Measurements from ENCODE around the gene MAP4.
A peak's percentile ranks its signal among the peaks of the same experiment; 100 is the strongest.
"Not testable (repeated sequence)": the region's sequence is repeated elsewhere in the genome, so short reads cannot be mapped to it uniquely, and the experiment has no call there.

MAP4 gene

GRCh38 chr3:47890126-47890827, 125.9 kb downstream of the MAP4 start:
- DNase-seq (ENCODE audit: low read depth, low spot score): no peak
- H3K4me3 ChIP-seq (ENCODE audit: insufficient read length, low read depth): no peak overlapping the region
- H3K9me3 ChIP-seq (ENCODE audit: insufficient read depth, low read length): peaks cover 8% of the 10 kb centered on the region; the same call in 1 of the 2 replicates
- no peaks in the 10 kb centered on the region for H3K27me3 ChIP-seq (ENCODE audit: insufficient read depth, insufficient read length)
- peaks cover 15% of the 10 kb centered on the region for H3K4me1 ChIP-seq (ENCODE audit: insufficient read depth, insufficient read length)
- H3K9ac ChIP-seq (ENCODE audit: insufficient read length, low read depth): peak overlapping the region; percentile 22
- H3K36me3 ChIP-seq (ENCODE audit: insufficient read depth, insufficient read length, low read length): peaks cover 57% of the 10 kb centered on the region
- TF ChIP-seq ZNF274 (IDR thresholded peaks at IDR 0.05; ENCODE audit: low read depth, low read length) (no peak), YY1 (IDR thresholded peaks at IDR 0.05; ENCODE audit: insufficient read depth, insufficient read length) (no peak), SUZ12 (IDR thresholded peaks at IDR 0.05; ENCODE audit: extremely low read depth, insufficient read depth, insufficient read length) (no peak)

GRCh38 chr3:47888986-47889757, 127.0 kb downstream of the MAP4 start:
- no peak overlapping the region for H3K9ac ChIP-seq (ENCODE audit: insufficient read length, low read depth)
- DNase-seq (ENCODE audit: low read depth, low spot score): no peak
- H3K4me1 ChIP-seq (ENCODE audit: insufficient read depth, insufficient read length): peaks cover 15% of the 10 kb centered on the region

GRCh38 chr3:47887991-47888390, 128.2 kb downstream of the MAP4 start:
- peaks cover 54% of the 10 kb centered on the region for H3K36me3 ChIP-seq (ENCODE audit: insufficient read depth, insufficient read length, low read length)
- H3K27me3 ChIP-seq (ENCODE audit: insufficient read depth, insufficient read length); H3K9ac ChIP-seq (ENCODE audit: insufficient read length, low read depth): not testable (repeated sequence)

More at GRCh38 chr3:47888986-47889757, 127.0 kb downstream of the MAP4 start:
- peaks cover 62% of the 10 kb centered on the region for H3K36me3 ChIP-seq (ENCODE audit: insufficient read depth, insufficient read length, low read length)
- H3K27me3 ChIP-seq (ENCODE audit: insufficient read depth, insufficient read length): no peaks in the 10 kb centered on the region
- peaks cover 8% of the 10 kb centered on the region; the same call in 1 of the 2 replicates for H3K9me3 ChIP-seq (ENCODE audit: insufficient read depth, low read length)
- no peak for TF ChIP-seq YY1 (IDR thresholded peaks at IDR 0.05; ENCODE audit: insufficient read depth, insufficient read length)
- no peak for TF ChIP-seq ZNF274 (IDR thresholded peaks at IDR 0.05; ENCODE audit: low read depth, low read length)
- no peak for TF ChIP-seq SUZ12 (IDR thresholded peaks at IDR 0.05; ENCODE audit: extremely low read depth, insufficient read depth, insufficient read length)
- no peak overlapping the region for H3K4me3 ChIP-seq (ENCODE audit: insufficient read length, low read depth)

GRCh38 chr3:47885168-47885567, 131.0 kb downstream of the MAP4 start:
- TF ChIP-seq SUZ12 (IDR thresholded peaks at IDR 0.05; ENCODE audit: extremely low read depth, insufficient read depth, insufficient read length) (no peak), YY1 (IDR thresholded peaks at IDR 0.05; ENCODE audit: insufficient read depth, insufficient read length) (no peak), ZNF274 (IDR thresholded peaks at IDR 0.05; ENCODE audit: low read depth, low read length) (no peak)
- no peak overlapping the region for H3K4me3 ChIP-seq (ENCODE audit: insufficient read length, low read depth)

More at GRCh38 chr3:47887991-47888390, 128.2 kb downstream of the MAP4 start:
- not testable (repeated sequence) for H3K9me3 ChIP-seq (ENCODE audit: insufficient read depth, low read length); DNase-seq (ENCODE audit: low read depth, low spot score); H3K4me3 ChIP-seq (ENCODE audit: insufficient read length, low read depth)
- H3K4me1 ChIP-seq (ENCODE audit: insufficient read depth, insufficient read length): peaks cover 15% of the 10 kb centered on the region

GRCh38 chr3:47884603-47885002, 131.6 kb downstream of the MAP4 start:
- no peak for TF ChIP-seq SUZ12 (IDR thresholded peaks at IDR 0.05; ENCODE audit: extremely low read depth, insufficient read depth, insufficient read length)
- no peak for TF ChIP-seq YY1 (IDR thresholded peaks at IDR 0.05; ENCODE audit: insufficient read depth, insufficient read length)
- TF ChIP-seq ZNF274 (IDR thresholded peaks at IDR 0.05; ENCODE audit: low read depth, low read length): no peak
- Histone ChIP-seq H3K27me3 (ENCODE audit: insufficient read depth, insufficient read length) (no peaks in the 10 kb centered on the region), H3K9ac (ENCODE audit: insufficient read length, low read depth) (no peak overlapping the region), H3K4me1 (ENCODE audit: insufficient read depth, insufficient read length) (no peaks in the 10 kb centered on the region), H3K9me3 (ENCODE audit: insufficient read depth, low read length) (peaks cover 8% of the 10 kb centered on the region; the same call in 1 of the 2 replicates), H3K4me3 (ENCODE audit: insufficient read length, low read depth) (no peak overlapping the region), H3K36me3 (ENCODE audit: insufficient read depth, insufficient read length, low read length) (peaks cover 28% of the 10 kb centered on the region)
- DNase-seq (ENCODE audit: low read depth, low spot score): no peak

More at GRCh38 chr3:47885168-47885567, 131.0 kb downstream of the MAP4 start:
- H3K36me3 ChIP-seq (ENCODE audit: insufficient read depth, insufficient read length, low read length): peaks cover 34% of the 10 kb centered on the region
- no peaks in the 10 kb centered on the region for H3K27me3 ChIP-seq (ENCODE audit: insufficient read depth, insufficient read length)
- peaks cover 8% of the 10 kb centered on the region; the same call in 1 of the 2 replicates for H3K9me3 ChIP-seq (ENCODE audit: insufficient read depth, low read length)
- no peak overlapping the region for H3K9ac ChIP-seq (ENCODE audit: insufficient read length, low read depth)
- H3K4me1 ChIP-seq (ENCODE audit: insufficient read depth, insufficient read length): no peaks in the 10 kb centered on the region
- DNase-seq (ENCODE audit: low read depth, low spot score): no peak

- TF ChIP-seq ZNF274 (IDR thresholded peaks at IDR 0.05; ENCODE audit: low read depth, low read length) (no peak), YY1 (IDR thresholded peaks at IDR 0.05; ENCODE audit: insufficient read depth, insufficient read length) (no peak), SUZ12 (IDR thresholded peaks at IDR 0.05; ENCODE audit: extremely low read depth, insufficient read depth, insufficient read length) (no peak)
- peaks cover 21% of the 10 kb centered on the region for H3K36me3 ChIP-seq (ENCODE audit: insufficient read depth, insufficient read length, low read length)
- no peaks in the 10 kb centered on the region for H3K4me1 ChIP-seq (ENCODE audit: insufficient read depth, insufficient read length)
- no peak overlapping the region for H3K9ac ChIP-seq (ENCODE audit: insufficient read length, low read depth)
- no peaks in the 10 kb centered on the region for H3K9me3 ChIP-seq (ENCODE audit: insufficient read depth, low read length)
- no peak for DNase-seq (ENCODE audit: low read depth, low spot score)
- no peak overlapping the region for H3K4me3 ChIP-seq (ENCODE audit: insufficient read length, low read depth)
- no peaks in the 10 kb centered on the region for H3K27me3 ChIP-seq (ENCODE audit: insufficient read depth, insufficient read length)
These were observed 133.9 kb downstream of the MAP4 start for GRCh38 chr3:47882338-47882737.

- H3K4me3 ChIP-seq (ENCODE audit: insufficient read length, low read depth): no peak overlapping the region
- peaks cover 29% of the 10 kb centered on the region for H3K36me3 ChIP-seq (ENCODE audit: insufficient read depth, insufficient read length, low read length)
- no peak for TF ChIP-seq YY1 (IDR thresholded peaks at IDR 0.05; ENCODE audit: insufficient read depth, insufficient read length)
- no peak for TF ChIP-seq ZNF274 (IDR thresholded peaks at IDR 0.05; ENCODE audit: low read depth, low read length)
- no peak for TF ChIP-seq SUZ12 (IDR thresholded peaks at IDR 0.05; ENCODE audit: extremely low read depth, insufficient read depth, insufficient read length)
- H3K27me3 ChIP-seq (ENCODE audit: insufficient read depth, insufficient read length): no peaks in the 10 kb centered on the region
- no peaks in the 10 kb centered on the region for H3K4me1 ChIP-seq (ENCODE audit: insufficient read depth, insufficient read length)
- DNase-seq (ENCODE audit: low read depth, low spot score): no peak
- H3K9ac ChIP-seq (ENCODE audit: insufficient read length, low read depth): no peak overlapping the region
- no peaks in the 10 kb centered on the region for H3K9me3 ChIP-seq (ENCODE audit: insufficient read depth, low read length)
These were observed 138.5 kb downstream of the MAP4 start for GRCh38 chr3:47877719-47878118.

Data from NT2/D1 (cell line).